Fibroblast of mammary gland (primary cell): Measurements from ENCODE around the gene RSAD2.

Experiments
- DNase-seq: peaks from one replicate; pipeline ENCODE4 v3.0.0-alpha.2; 2010; ENCODE audit warnings: low read depth
- H3K4me3 ChIP-seq: 2 replicates; pipeline ENCODE4 v1.5.1; 2011; ENCODE audit warnings: low read depth, mild to moderate bottlenecking, low read length, moderate library complexity; ENCODE audit not compliant: control insufficient read depth
- CTCF ChIP-seq: conservative IDR thresholded peaks from 2 replicates; pipeline ENCODE4 v1.5.1; 2011; ENCODE audit warnings: low read depth, low read length, inconsistent platforms; ENCODE audit not compliant: control insufficient read depth, insufficient read depth

Gene RSAD2

GRCh38 chr2:6916736-6917070 lies 39.1 kb downstream of the RSAD2 start:
- H3K4me3 ChIP-seq = peak overlapping the region; percentile 20
- no peak for TF ChIP-seq CTCF
- no peak for DNase-seq

GRCh38 chr2:6917071-6917760 lies 39.6 kb downstream of the RSAD2 start, which contains the start of gene RNF144A:
RNF144A (plus strand) TSS chr2:6917412; CDS start chr2:6996927, 79,515 bp downstream.
- no peak for TF ChIP-seq CTCF
- peak; percentile 44 for DNase-seq
- H3K4me3 ChIP-seq = peak within 1 kb of the TSS; percentile 67

GRCh38 chr2:6917761-6918421 lies 40.3 kb downstream of the RSAD2 start:
- no peak for DNase-seq
- TF ChIP-seq CTCF = no peak
- peak overlapping the region; percentile 67 for H3K4me3 ChIP-seq

- DNase-seq = no peak
- no peak for TF ChIP-seq CTCF
- H3K4me3 ChIP-seq = no peak overlapping the region
These were observed 42.5 kb downstream of the RSAD2 start for GRCh38 chr2:6919901-6920742.

GRCh38 chr2:6920743-6921064 lies 43.1 kb downstream of the RSAD2 start:
- no peak for TF ChIP-seq CTCF
- DNase-seq = no peak
- no peak overlapping the region for H3K4me3 ChIP-seq

GRCh38 chr2:6921321-6921922 lies 43.8 kb downstream of the RSAD2 start:
- TF ChIP-seq CTCF = no peak
- DNase-seq = no peak
- H3K4me3 ChIP-seq = no peak overlapping the region
